ENCODE measurements around the gene IDNK. TPM values are rescaled to one million over a fixed set of nuclear protein-coding genes. Genes with fewer than 3 reads are reported as not detected.

Gene IDNK
- 3.0 and 6.8 TPM in 2 replicates for total RNA-seq

DNA sequence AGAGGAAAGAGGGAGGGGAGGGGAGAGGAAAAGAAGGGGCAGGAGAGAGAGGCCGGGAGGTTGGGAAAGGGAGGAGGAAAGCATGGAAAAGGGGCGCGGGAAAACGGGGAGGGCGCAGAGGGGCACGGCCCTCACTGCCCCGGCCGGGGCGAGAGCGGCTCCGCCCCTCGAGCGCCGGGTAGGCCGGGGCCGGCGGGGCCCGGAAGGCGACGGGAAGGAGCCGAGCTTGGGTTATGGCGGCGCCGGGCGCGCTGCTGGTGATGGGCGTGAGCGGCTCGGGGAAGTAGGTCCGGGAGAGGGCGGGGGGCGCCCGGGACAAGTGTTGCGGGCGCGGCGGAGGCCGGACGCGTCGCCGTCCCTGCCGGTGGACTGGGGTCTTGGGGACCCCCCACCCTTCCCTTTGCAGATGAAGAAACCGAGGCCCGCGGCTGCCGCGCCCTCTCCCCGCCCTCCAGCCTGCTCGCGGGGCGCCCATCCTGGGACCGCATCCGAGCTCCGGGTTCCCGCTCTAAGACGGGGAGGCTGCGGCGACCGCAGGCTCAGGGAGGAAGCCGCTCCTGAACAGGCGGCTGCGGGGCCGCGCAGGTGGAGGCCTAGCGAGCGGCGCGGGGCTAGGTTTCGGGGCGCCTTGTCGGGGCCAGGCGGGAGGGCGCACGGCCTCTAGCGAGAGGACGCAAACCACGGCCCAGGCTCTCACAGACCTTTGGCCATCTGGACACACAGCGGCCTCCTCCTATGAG lies at the start of gene IDNK:
TSS of gene IDNK (plus strand) at position 205 of the 740 bp plus-strand sequence. CDS start at position 234, 29 bp downstream.

Other genes with a start within 250 kb of the IDNK start
- 0.59 and 2.0 TPM in 2 replicates for gene FRMD3, start 84.7 kb upstream of the IDNK start, total RNA-seq
- gene UBQLN1, start 84.8 kb downstream of the IDNK start, total RNA-seq, result 84.4 and 91.9 TPM in 2 replicates
- gene GKAP1, start 194.6 kb downstream of the IDNK start, total RNA-seq, result 1.0 and 1.3 TPM in 2 replicates

Data from bronchus fibroblast of lung (primary cell).